COR-L47 (cell line): ENCODE data around the gene ECE2.
"Not testable (repeated sequence)": the region's sequence is repeated elsewhere in the genome, so short reads cannot be mapped to it uniquely, and the experiment has no call there.

Experiments used
- DNase-seq: peaks from one replicate; lab custom pipeline; 2025; lab: John Stamatoyannopoulos, UW

Gene ECE2

GRCh38 chr3:184267249-184267648 lies 8.6 kb upstream of the ECE2 start:
- DNase-seq = not testable (repeated sequence)

GRCh38 chr3:184272269-184272668 lies 3.6 kb upstream of the ECE2 start:
- no peak for DNase-seq

- DNase-seq = no peak
These were observed 481 bp upstream of the ECE2 start for GRCh38 chr3:184275381-184275701.

GRCh38 chr3:184277366-184277765 lies 1.5 kb downstream of the ECE2 start:
- no peak for DNase-seq

- DNase-seq = no peak
These were observed 7.1 kb downstream of the ECE2 start for GRCh38 chr3:184282941-184283340.

GRCh38 chr3:184283681-184284080 lies 7.9 kb downstream of the ECE2 start:
- no peak for DNase-seq

GRCh38 chr3:184284696-184285095 lies 8.9 kb downstream of the ECE2 start:
- DNase-seq = peak; percentile 96

GRCh38 chr3:184289426-184289938 lies 13.7 kb downstream of the ECE2 start:
- DNase-seq = peak; percentile 73

GRCh38 chr3:184290331-184290730 lies 14.5 kb downstream of the ECE2 start:
- no peak for DNase-seq

- DNase-seq = no peak
These were observed 15.4 kb downstream of the ECE2 start for GRCh38 chr3:184291044-184291737.

- no peak for DNase-seq
These were observed 16.1 kb downstream of the ECE2 start for GRCh38 chr3:184291738-184292445.

- DNase-seq = no peak
These were observed 19.9 kb downstream of the ECE2 start for GRCh38 chr3:184295771-184296170.

GRCh38 chr3:184296616-184297015 lies 20.8 kb downstream of the ECE2 start:
- no peak for DNase-seq

- DNase-seq = peak; percentile 99
These were observed 23.1 kb downstream of the ECE2 start, which contains the start of gene PSMD2 for GRCh38 chr3:184298759-184299487. Gene PSMD2, plus strand, starts transcription at chr3:184299241. Its CDS starts 26 bp downstream, at chr3:184299267.

GRCh38 chr3:184299488-184300377 lies 23.9 kb downstream of the ECE2 start:
- DNase-seq = no peak

GRCh38 chr3:184300378-184300720 lies 24.5 kb downstream of the ECE2 start:
- no peak for DNase-seq

GRCh38 chr3:184305577-184305976 lies 29.8 kb downstream of the ECE2 start:
- no peak for DNase-seq

GRCh38 chr3:184306341-184306972 lies 30.6 kb downstream of the ECE2 start:
- DNase-seq = no peak

- DNase-seq = no peak
These were observed 32.1 kb downstream of the ECE2 start for GRCh38 chr3:184307915-184308314.

GRCh38 chr3:184308744-184309143 lies 32.9 kb downstream of the ECE2 start:
- no peak for DNase-seq

- no peak for DNase-seq
These were observed 35.8 kb downstream of the ECE2 start for GRCh38 chr3:184311633-184312032.

GRCh38 chr3:184314363-184314699 lies 38.5 kb downstream of the ECE2 start, which contains the start of gene EIF4G1:
Gene EIF4G1, plus strand, starts transcription at chr3:184314606. Its CDS starts 1,191 bp downstream, at chr3:184315797.
- peak; percentile 96 for DNase-seq
